Lung (tissue), 12 donors: Measurements from ENCODE around the gene OSBPL3. TPM values are rescaled to one million over a fixed set of nuclear protein-coding genes. Genes with fewer than 3 reads are reported as not detected.

Source experiments
- ATAC-seq: fragments of 200-7000 bp; cut with Tn5 transposase; one replicate; pipeline ENCODE4 v1.9.1; 2020; ENCODE audit warnings: moderate number of reproducible peaks; ENCODE audit not compliant: insufficient read depth, low FRiP score
- DNase-seq, 3 donors: peaks; one replicate each; pipeline ENCODE4 v3.0.0-alpha.2; 2013 to 2017
- H3K27ac ChIP-seq, 2 donors: one replicate each; pipeline ENCODE4 v1.5.1; 2013; ENCODE audit warnings: mild to moderate bottlenecking in 2 of 2, moderate library complexity in 2 of 2, control low read depth in 1 of 2, inconsistent platforms in 1 of 2, low read depth in 1 of 2, low read length in 1 of 2
- H3K27me3 ChIP-seq, 3 donors: one replicate each; pipeline ENCODE4 v1.5.1; 2013; ENCODE audit warnings: low read length in 2 of 3; ENCODE audit not compliant: control insufficient read depth in 3 of 3, insufficient read depth in 3 of 3
- H3K36me3 ChIP-seq, 4 donors: one replicate each; pipeline ENCODE4 v1.5.1; 2013; ENCODE audit warnings: low read length in 4 of 4, mild to moderate bottlenecking in 1 of 4, moderate library complexity in 1 of 4; ENCODE audit not compliant: control insufficient read depth in 4 of 4, insufficient read depth in 4 of 4
- H3K4me1 ChIP-seq, 5 donors: one replicate each; pipeline ENCODE4 v1.5.1; 2013; ENCODE audit warnings: low read length in 5 of 5, mild to moderate bottlenecking in 2 of 5, moderate library complexity in 1 of 5; ENCODE audit not compliant: control insufficient read depth in 5 of 5, insufficient read depth in 5 of 5
- H3K4me3 ChIP-seq: one replicate; pipeline ENCODE4 v1.5.1; 2013; ENCODE audit warnings: mild to moderate bottlenecking, control low read depth, moderate library complexity
- H3K9ac ChIP-seq, 2 donors: one replicate each; pipeline ENCODE4 v1.5.1; 2013; ENCODE audit warnings: low read length in 2 of 2, control low read depth in 1 of 2; ENCODE audit not compliant: insufficient read depth in 1 of 2
- H3K9me3 ChIP-seq, 4 donors: one replicate each; pipeline ENCODE4 v1.5.1; 2013; ENCODE audit warnings: low read length in 3 of 4, mild to moderate bottlenecking in 1 of 4, moderate library complexity in 1 of 4; ENCODE audit not compliant: control insufficient read depth in 4 of 4, insufficient read depth in 3 of 4
- WGBS, 2 donors: extraction: QIAGEN DNeasy Blood & Tissue Kit; methylation state at CpG; one replicate each; pipeline ENCODE4 v1.1.7; 2013; 5-methylcytosine and 5-hydroxymethylcytosine counted together
- polyA plus RNA-seq, 2 donors: library from polyadenylated mRNA; stranded (reverse); fragments of 200-250 nt; gene quantifications; one replicate each; pipeline ENCODE4 v1.2.1, GENCODE V29; 2013
- total RNA-seq, 2 donors: library from RNA; depleted of rRNA in 1 of 2; stranded (reverse); fragments of >200 nt in 1 of 2; gene quantifications; one replicate each; pipeline ENCODE4 v1.2.1, GENCODE V29; 2014 to 2021
- TF ChIP-seq, protein P1 (sequence below): IDR thresholded peaks from 2 replicates; pipeline ENCODE4 v1.5.1; 2012; ENCODE audit warnings: mild to moderate bottlenecking; ENCODE audit errors: control extremely low read depth, extremely low read depth
- donor health status: control.
- donor health status: control.
- donor health status: Bipolar disorder and iron deficiency.
- donor health status: healthy.
- donor health status: DM: yes; HTN: yes; CAD: no.

The OSBPL3 gene
- total and polyA plus RNA-seq, 4 donors = 8.6 to 32.0 (median 20.4) TPM

DNA sequence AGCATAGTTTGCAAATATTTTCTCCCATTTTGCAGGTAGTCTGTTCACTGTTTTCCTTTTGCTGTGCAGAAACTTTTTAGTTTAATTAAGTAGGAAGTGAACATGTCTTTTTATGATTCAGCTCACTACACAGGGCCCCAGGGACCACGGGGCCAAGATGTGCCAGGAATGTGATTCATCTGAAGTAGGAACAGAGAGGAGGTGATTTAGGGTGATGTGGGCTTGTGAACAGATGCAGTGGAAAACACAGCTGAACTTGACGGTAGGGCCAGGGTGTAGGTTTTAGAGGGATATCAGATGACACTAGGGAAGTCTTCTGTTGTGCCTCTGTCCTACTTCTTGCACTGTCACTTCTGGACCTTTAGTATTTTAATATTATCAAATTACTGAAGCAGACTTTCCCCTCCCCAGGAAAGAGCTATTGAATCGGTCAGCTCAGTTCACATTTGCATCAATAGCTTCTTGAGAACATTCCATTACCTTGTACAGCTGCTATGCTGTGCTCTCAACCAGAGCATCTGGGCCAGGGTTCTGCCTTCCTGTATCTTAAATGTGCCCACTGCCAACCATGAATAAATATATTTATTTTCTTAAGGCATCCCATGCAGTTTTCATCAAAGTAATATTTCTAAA lies 96.9 kb downstream of the OSBPL3 start:
- TF ChIP-seq, protein P1, sequence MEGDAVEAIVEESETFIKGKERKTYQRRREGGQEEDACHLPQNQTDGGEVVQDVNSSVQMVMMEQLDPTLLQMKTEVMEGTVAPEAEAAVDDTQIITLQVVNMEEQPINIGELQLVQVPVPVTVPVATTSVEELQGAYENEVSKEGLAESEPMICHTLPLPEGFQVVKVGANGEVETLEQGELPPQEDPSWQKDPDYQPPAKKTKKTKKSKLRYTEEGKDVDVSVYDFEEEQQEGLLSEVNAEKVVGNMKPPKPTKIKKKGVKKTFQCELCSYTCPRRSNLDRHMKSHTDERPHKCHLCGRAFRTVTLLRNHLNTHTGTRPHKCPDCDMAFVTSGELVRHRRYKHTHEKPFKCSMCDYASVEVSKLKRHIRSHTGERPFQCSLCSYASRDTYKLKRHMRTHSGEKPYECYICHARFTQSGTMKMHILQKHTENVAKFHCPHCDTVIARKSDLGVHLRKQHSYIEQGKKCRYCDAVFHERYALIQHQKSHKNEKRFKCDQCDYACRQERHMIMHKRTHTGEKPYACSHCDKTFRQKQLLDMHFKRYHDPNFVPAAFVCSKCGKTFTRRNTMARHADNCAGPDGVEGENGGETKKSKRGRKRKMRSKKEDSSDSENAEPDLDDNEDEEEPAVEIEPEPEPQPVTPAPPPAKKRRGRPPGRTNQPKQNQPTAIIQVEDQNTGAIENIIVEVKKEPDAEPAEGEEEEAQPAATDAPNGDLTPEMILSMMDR = no peak
- no peaks in the 10 kb centered on the region for H3K27me3 ChIP-seq
- no peaks in the 10 kb centered on the region for H3K9me3 ChIP-seq
- no peak overlapping the region for H3K4me3 ChIP-seq
- no peak overlapping the region for H3K9ac ChIP-seq
- H3K36me3 ChIP-seq = no peaks in the 10 kb centered on the region
- 42 to 59% methylated on average over 3 of the region's 3 CpGs for WGBS, 2 donors
- no peak overlapping the region for H3K27ac ChIP-seq
- H3K4me1 ChIP-seq = peaks cover 0 to 8% (median 6%) of the 10 kb centered on the region in 5 donors
- ATAC-seq (peak; percentile 37), DNase-seq (no peak)

DNA sequence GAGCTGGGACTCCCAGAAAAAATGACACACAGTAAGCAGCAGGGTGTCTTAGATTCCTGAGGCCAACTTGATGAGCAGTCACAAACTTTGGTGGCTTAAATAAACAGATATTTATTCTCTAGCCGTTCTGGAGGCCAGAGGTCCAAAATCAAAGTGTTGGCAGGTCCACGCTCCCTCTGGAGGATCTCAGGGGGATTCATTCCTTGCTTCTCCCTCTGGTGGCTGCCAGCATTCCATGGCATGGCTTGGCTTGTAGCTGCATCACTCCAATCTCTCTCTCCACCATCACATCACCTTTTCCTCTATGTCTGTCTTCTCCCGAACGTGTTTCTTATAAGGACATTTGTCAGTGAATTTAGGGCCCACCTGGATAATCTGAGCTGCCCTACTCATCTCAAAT lies 98.4 kb downstream of the OSBPL3 start:
- no peaks in the 10 kb centered on the region for H3K9me3 ChIP-seq
- TF ChIP-seq, protein P1 = no peak
- 89 to 94% methylated on average over 4 of the region's 4 CpGs for WGBS, 2 donors
- H3K9ac ChIP-seq = no peak overlapping the region
- H3K27ac ChIP-seq = no peak overlapping the region
- H3K27me3 ChIP-seq = no peaks in the 10 kb centered on the region
- ATAC-seq (no peak), DNase-seq (no peak)
- H3K36me3 ChIP-seq = no peaks in the 10 kb centered on the region
- H3K4me1 ChIP-seq = peaks cover 0 to 15% (median 8%) of the 10 kb centered on the region in 5 donors
- no peak overlapping the region for H3K4me3 ChIP-seq

DNA sequence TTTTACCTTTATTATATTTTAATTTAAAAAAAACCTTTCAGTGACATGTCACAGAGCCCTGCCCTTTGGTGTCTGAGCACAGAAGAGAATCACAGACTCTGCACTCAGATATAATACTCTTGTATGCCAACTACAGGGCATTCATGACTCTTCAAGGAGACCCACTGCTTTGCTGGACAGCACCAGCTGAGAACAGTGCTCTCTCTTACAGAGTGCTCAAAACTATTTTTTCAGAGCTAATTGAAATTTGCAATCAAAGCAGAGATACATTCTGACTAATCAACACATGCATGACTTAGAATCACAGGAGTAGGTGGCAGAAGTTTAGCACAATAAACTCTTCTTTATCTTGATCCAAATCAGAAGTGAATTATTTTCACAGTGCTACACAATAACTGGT lies 99.1 kb downstream of the OSBPL3 start:
- peaks cover 0 to 15% (median 8%) of the 10 kb centered on the region in 5 donors for H3K4me1 ChIP-seq
- TF ChIP-seq, protein P1 = no peak
- H3K4me3 ChIP-seq = no peak overlapping the region
- no peaks in the 10 kb centered on the region for H3K27me3 ChIP-seq
- H3K9me3 ChIP-seq = no peaks in the 10 kb centered on the region
- DNase-seq (no peak), ATAC-seq (no peak)
- H3K9ac ChIP-seq = no peak overlapping the region
- no peaks in the 10 kb centered on the region for H3K36me3 ChIP-seq
- H3K27ac ChIP-seq = no peak overlapping the region

DNA sequence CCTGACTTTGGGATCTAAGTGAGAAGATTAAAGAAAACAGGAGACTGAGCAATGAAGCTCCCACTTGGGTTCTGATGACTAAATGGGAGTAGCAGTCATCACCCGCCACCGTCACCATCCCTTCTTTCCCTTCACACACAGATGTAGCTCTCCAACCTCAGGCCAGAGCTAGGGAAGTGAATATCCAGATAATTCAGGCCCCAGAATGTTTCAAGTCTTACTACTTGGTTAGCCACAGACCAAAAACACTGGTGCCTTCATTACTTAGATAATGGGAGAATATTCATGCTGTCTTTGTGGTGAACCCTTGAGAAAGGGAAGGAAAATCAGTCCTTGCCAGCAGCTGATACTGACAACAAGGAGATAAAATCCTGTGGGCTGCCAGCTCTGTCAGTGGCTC lies 100.7 kb downstream of the OSBPL3 start:
- Histone ChIP-seq H3K4me1 (peaks cover 0 to 11% (median 8%) of the 10 kb centered on the region in 5 donors), H3K27ac (no peak overlapping the region), H3K27me3 (no peaks in the 10 kb centered on the region), H3K4me3 (no peak overlapping the region), H3K9ac (no peak overlapping the region), H3K36me3 (no peaks in the 10 kb centered on the region), H3K9me3 (no peaks in the 10 kb centered on the region)
- DNase-seq (no peak), ATAC-seq (no peak)
- 95 to 96% methylated on average over 2 of the region's 2 CpGs for WGBS, 2 donors
- TF ChIP-seq, protein P1 = no peak
